GM12872 (cell line): Measurements from ENCODE around the gene STAT6.

Source experiments
- TF ChIP-seq, protein P1 (sequence below): IDR thresholded peaks from 3 replicates; pipeline ENCODE4 v1.5.1; 2011; ENCODE audit warnings: low read depth, mild to moderate bottlenecking, low read length, moderate library complexity; ENCODE audit not compliant: insufficient read depth

STAT6 gene

GRCh38 chr12:57145460-57146059 lies 34.4 kb upstream of the STAT6 start:
- TF ChIP-seq, protein P1, sequence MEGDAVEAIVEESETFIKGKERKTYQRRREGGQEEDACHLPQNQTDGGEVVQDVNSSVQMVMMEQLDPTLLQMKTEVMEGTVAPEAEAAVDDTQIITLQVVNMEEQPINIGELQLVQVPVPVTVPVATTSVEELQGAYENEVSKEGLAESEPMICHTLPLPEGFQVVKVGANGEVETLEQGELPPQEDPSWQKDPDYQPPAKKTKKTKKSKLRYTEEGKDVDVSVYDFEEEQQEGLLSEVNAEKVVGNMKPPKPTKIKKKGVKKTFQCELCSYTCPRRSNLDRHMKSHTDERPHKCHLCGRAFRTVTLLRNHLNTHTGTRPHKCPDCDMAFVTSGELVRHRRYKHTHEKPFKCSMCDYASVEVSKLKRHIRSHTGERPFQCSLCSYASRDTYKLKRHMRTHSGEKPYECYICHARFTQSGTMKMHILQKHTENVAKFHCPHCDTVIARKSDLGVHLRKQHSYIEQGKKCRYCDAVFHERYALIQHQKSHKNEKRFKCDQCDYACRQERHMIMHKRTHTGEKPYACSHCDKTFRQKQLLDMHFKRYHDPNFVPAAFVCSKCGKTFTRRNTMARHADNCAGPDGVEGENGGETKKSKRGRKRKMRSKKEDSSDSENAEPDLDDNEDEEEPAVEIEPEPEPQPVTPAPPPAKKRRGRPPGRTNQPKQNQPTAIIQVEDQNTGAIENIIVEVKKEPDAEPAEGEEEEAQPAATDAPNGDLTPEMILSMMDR: no peak

- TF ChIP-seq, protein P1: no peak
Measured at GRCh38 chr12:57143454-57143853, 32.3 kb upstream of the STAT6 start.

GRCh38 chr12:57142727-57143126 lies 31.6 kb upstream of the STAT6 start:
- TF ChIP-seq, protein P1: no peak

- TF ChIP-seq, protein P1: no peak
Measured at GRCh38 chr12:57142121-57142520, 31.0 kb upstream of the STAT6 start.

GRCh38 chr12:57141249-57141648 lies 30.1 kb upstream of the STAT6 start:
- TF ChIP-seq, protein P1: no peak

DNA sequence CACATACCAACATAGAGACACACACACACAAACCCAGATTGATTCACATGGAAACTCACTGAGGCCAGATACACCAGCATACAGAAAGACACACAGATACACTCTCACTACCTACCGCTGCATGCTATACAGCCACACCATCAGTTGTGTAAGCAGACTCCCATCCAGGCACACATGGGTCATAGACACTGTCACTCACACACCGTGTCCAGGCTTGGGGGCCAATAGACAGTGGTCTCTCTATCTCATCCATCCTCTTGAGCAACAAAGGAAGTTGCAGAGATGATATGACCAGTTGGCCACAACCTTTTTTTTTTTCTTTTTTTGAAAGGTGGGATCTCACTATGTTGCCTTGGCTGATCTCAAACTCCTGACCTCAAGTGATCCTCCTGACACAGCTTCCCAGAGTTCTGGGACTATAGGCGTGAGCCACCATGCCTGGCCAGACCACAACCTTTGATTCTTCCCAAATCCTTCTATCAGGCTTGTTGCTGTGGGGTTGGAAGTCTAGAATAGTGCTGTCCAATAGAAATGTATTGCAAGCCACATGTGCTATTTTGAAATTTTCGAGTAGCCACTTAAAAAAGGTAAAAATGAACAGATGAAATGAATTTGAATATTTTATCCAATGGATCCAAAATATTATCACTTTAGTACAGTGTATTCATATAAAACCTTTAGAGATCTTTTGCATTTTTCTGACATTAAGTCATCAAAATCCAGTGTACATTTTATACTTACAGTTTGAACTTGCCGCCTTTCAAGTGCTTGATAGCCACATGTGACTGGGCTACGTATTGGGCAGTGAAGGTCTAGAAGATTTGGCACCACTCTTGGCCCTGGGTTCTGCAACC lies 28.9 kb upstream of the STAT6 start:
- TF ChIP-seq, protein P1: no peak

DNA sequence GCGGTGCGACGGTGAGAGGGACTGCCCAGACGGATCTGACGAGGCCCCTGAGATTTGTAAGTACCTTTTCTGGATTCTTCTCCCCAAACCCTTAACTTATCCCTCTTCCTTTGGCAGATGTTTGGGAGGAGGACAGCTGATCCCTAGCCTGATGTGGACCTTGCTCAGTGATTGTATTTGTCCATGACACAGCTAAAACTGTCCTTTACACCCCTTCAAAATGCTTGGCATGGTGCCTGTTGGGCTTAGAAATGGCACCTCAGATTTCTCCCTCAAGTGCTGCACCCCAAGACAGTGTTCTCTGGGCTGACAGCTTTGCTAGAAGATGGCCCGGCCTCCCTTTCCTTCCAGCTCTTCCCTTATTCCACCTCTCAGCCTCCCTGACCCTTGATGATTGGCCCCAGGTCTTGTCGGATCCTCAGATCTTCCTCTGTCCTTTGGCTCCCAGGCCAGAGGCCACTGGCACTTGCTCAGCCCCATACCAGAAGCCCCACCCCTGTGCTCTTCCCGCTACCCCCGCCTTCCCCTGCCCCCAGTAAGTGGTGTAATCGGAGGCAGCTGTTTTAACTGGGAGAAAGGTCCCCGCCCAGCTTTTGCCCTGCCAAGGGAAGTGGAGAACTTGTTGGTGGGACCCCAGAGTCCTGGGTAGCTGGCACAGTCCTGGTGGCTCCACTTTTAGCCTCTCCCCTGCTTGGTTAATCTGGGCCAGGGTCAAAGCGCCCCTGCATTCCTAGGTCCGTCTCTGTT lies 27.5 kb upstream of the STAT6 start:
- TF ChIP-seq, protein P1: no peak
